Endothelial cell of umbilical vein (primary cell): ENCODE data around the gene TMEM176A. TPM values are rescaled to one million over a fixed set of nuclear protein-coding genes. Genes with fewer than 3 reads are reported as not detected.

Source experiments
- BruUV-seq: library from RNA; stranded (reverse); fragments of 400-500 nt; replicated peaks from 2 replicates; lab custom pipeline; 2021; lab: Mats Ljungman, UMichigan
- CTCF ChIA-PET: fragments of 300-600, 350-600 bp; sonication (Branson Sonifier 250); formaldehyde crosslinking; loops from one replicate; lab custom pipeline; 2021; ENCODE audit warnings: antibody characterized with exemption, inconsistent platforms; lab: Charles Lee
- POLR2A ChIA-PET: fragments of 300-600, 350-600 bp; sonication (Branson Sonifier 250); formaldehyde crosslinking; loops from one replicate; lab custom pipeline; 2021; ENCODE audit warnings: antibody characterized with exemption, inconsistent platforms; lab: Charles Lee
- DNase-seq: peaks from one replicate; pipeline ENCODE4 v3.0.0-alpha.2; 2011; ENCODE audit warnings: low read depth, low spot score
- FAIRE-seq: peaks from 2 replicates; lab custom pipeline; 2011; peaks lifted over from hg19 to GRCh38; lab: Jason Lieb, UNC
- H2AFZ ChIP-seq: 2 replicates; pipeline ENCODE4 v1.6.0; 2012; ENCODE audit warnings: low read depth, low read length, control low read depth, inconsistent platforms
- H3K27ac ChIP-seq: 2 replicates; pipeline ENCODE4 v1.5.1; 2011; ENCODE audit warnings: low read depth, mild to moderate bottlenecking, control low read depth, low read length, moderate library complexity; ENCODE audit not compliant: insufficient read depth
- H3K27me3 ChIP-seq, 2 experiments: 2 replicates each; pipeline versions ENCODE4 v1.6.0 to v1.6.1; 2011; ENCODE audit warnings: low read length in 2 of 2, mixed read lengths in 1 of 2; ENCODE audit not compliant: control insufficient read depth in 2 of 2, insufficient read depth in 2 of 2
- H3K36me3 ChIP-seq, 2 experiments: 2 replicates in 1 of 2; 3 replicates in 1 of 2; pipeline ENCODE4 v1.5.1; 2011; ENCODE audit warnings: low read length in 2 of 2, mild to moderate bottlenecking in 1 of 2, moderate library complexity in 1 of 2; ENCODE audit not compliant: control insufficient read depth in 2 of 2, insufficient read depth in 2 of 2; ENCODE audit errors: extremely low read depth in 1 of 2
- H3K4me1 ChIP-seq: 3 replicates; pipeline ENCODE4 v1.5.1; 2011; ENCODE audit warnings: mild to moderate bottlenecking, low read length; ENCODE audit not compliant: control insufficient read depth, insufficient read depth; ENCODE audit errors: extremely low read depth
- H3K4me2 ChIP-seq: 2 replicates; pipeline ENCODE4 v1.6.1; 2011; ENCODE audit warnings: low read length, control low read depth, mixed read lengths; ENCODE audit not compliant: insufficient read depth
- H3K4me3 ChIP-seq, 3 experiments: fragments of 200-600 bp in 1 of 3; sonication (generic), shearing (Covaris generic) in 1 of 3; replicated peaks in 1 of 3; 2 replicates each; pipeline ENCODE4 v1.5.1; 2011 to 2016; ENCODE audit warnings: control low read depth in 3 of 3, low read length in 3 of 3, mild to moderate bottlenecking in 2 of 3, inconsistent platforms in 1 of 3, low read depth in 1 of 3, moderate library complexity in 1 of 3; ENCODE audit not compliant: insufficient read depth in 1 of 3
- H3K79me2 ChIP-seq: 2 replicates; pipeline ENCODE4 v1.6.0; 2012; ENCODE audit warnings: low read length, inconsistent platforms; ENCODE audit not compliant: control insufficient read depth, insufficient read depth
- H3K9ac ChIP-seq: replicated peaks from 2 replicates; pipeline ENCODE3; 2011; ENCODE audit warnings: low read length, control low read depth; ENCODE audit not compliant: insufficient read depth; ENCODE audit errors: extremely low read depth
- H3K9me1 ChIP-seq: replicated peaks from 3 replicates; pipeline ENCODE4 v1.6.0; 2011; ENCODE audit warnings: mild to moderate bottlenecking, low read length; ENCODE audit not compliant: control insufficient read depth, insufficient read depth; ENCODE audit errors: extremely low read depth
- H3K9me3 ChIP-seq: replicated peaks from 2 replicates; pipeline ENCODE4 v1.5.1; 2012; ENCODE audit warnings: low read length, inconsistent platforms; ENCODE audit not compliant: control insufficient read depth, insufficient read depth
- H4K20me1 ChIP-seq: replicated peaks from 2 replicates; pipeline ENCODE3; 2011; ENCODE audit warnings: mild to moderate bottlenecking, low read length; ENCODE audit not compliant: control insufficient read depth, insufficient read depth; ENCODE audit errors: extremely low read depth
- GATA2 ChIP-seq: IDR thresholded peaks from 2 replicates; pipeline ENCODE4 v1.7.0; 2011; ENCODE audit warnings: low read depth, mild to moderate bottlenecking, moderate library complexity, mixed read lengths, low read length; ENCODE audit not compliant: insufficient read length, insufficient read depth
- POLR2AphosphoS5 ChIP-seq: IDR thresholded peaks from 2 replicates; pipeline ENCODE4 v1.6.1; 2012; ENCODE audit warnings: low read depth, mild to moderate bottlenecking, control low read depth, low read length, moderate library complexity; ENCODE audit not compliant: insufficient read depth
- dilution Hi-C: fragments of 300-500 bp; cut with MboI; formaldehyde crosslinking; loops from one replicate; pipeline ENCODE4 v1.15.0; 2019; ENCODE audit warnings: low sequenced_read_pairs; ENCODE audit not compliant: extremely low pct_ligation_motif_present
- intact Hi-C: fragments of 100-400 bp; cut with micrococcal nuclease; formaldehyde crosslinking; loops from one replicate; pipeline ENCODE4 v1.10.0; 2022
- polyA plus RNA-seq, 4 experiments: library from polyadenylated mRNA; depleted of rRNA in 3 of 4; stranded (reverse) in 3 of 4; unstranded in 1 of 4; fragments of >200 nt; gene quantifications; 2 replicates each; pipeline versions ENCODE4 v1.2.1 to v1.2.3, GENCODE V29; 2011 to 2012; ENCODE audit warnings: missing spikeins in 1 of 4
- total RNA-seq: library from RNA; stranded (reverse); gene quantifications from 2 replicates; pipeline ENCODE4 v1.2.3, GENCODE V29; 2021
- TF ChIP-seq, protein P1 (sequence below), 2 donors: IDR thresholded peaks; 1 replicate in 1 of 2; 2 replicates in 1 of 2; pipeline ENCODE4 v1.5.1; 2011; ENCODE audit warnings: low read length in 2 of 2, mild to moderate bottlenecking in 2 of 2, moderate library complexity in 2 of 2, control low read depth in 1 of 2, inconsistent platforms in 1 of 2, low read depth in 1 of 2; ENCODE audit not compliant: insufficient read depth in 1 of 2; ENCODE audit errors: extremely low read depth in 1 of 2

Gene TMEM176A
- total and polyA plus RNA-seq, 2 donors (not counting 3 experiments of a cell fraction or from before 2014, with no cell fraction given), result not detected

- dilution Hi-C loops, result no loop called here
- H3K36me3 ChIP-seq, result no peaks in the 10 kb centered on the region
- no peaks in the 10 kb centered on the region for H3K79me2 ChIP-seq
- H3K9me1 ChIP-seq, result no peaks in the 10 kb centered on the region
- H3K4me1 ChIP-seq, result no peaks in the 10 kb centered on the region
- H2AFZ ChIP-seq, result no peak overlapping the region
- no peak overlapping the region for H3K4me3 ChIP-seq
- CTCF ChIA-PET, result interaction anchor here (1.2 to 3.2 kb wide), 2 partner anchors 9 to 11 kb away, joined by 3 to 20 read pairs; no protein-coding TSS in a partner anchor
- no peak for DNase-seq
- no peak for FAIRE-seq
- no peaks in the 10 kb centered on the region for H4K20me1 ChIP-seq
- peaks cover 16 to 20% of the 10 kb centered on the region in 2 experiments for H3K27me3 ChIP-seq
- BruUV-seq, result no TSS peak
- no peak for TF ChIP-seq POLR2AphosphoS5
- no peak for TF ChIP-seq GATA2
- TF ChIP-seq, protein P1, sequence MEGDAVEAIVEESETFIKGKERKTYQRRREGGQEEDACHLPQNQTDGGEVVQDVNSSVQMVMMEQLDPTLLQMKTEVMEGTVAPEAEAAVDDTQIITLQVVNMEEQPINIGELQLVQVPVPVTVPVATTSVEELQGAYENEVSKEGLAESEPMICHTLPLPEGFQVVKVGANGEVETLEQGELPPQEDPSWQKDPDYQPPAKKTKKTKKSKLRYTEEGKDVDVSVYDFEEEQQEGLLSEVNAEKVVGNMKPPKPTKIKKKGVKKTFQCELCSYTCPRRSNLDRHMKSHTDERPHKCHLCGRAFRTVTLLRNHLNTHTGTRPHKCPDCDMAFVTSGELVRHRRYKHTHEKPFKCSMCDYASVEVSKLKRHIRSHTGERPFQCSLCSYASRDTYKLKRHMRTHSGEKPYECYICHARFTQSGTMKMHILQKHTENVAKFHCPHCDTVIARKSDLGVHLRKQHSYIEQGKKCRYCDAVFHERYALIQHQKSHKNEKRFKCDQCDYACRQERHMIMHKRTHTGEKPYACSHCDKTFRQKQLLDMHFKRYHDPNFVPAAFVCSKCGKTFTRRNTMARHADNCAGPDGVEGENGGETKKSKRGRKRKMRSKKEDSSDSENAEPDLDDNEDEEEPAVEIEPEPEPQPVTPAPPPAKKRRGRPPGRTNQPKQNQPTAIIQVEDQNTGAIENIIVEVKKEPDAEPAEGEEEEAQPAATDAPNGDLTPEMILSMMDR (IDR thresholded peaks at IDR 0.05; ENCODE audit: extremely low read depth in 1 of 2, insufficient read depth in 1 of 2, low read depth in 1 of 2, low read length in 2 of 2), result no peak
- intact Hi-C loops, result no loop called here
- no peak overlapping the region for H3K9ac ChIP-seq
- no peak overlapping the region for H3K27ac ChIP-seq
- no peak overlapping the region for H3K4me2 ChIP-seq
- H3K9me3 ChIP-seq, result no peaks in the 10 kb centered on the region
- POLR2A ChIA-PET, result no interaction called here
These were observed 13.0 kb upstream of the TMEM176A start for GRCh38 chr7:150787321-150788281.
